IPS DF 6.9 (cell line): ENCODE results near the gene FKBP5.
"Not testable (repeated sequence)": the region's sequence is repeated elsewhere in the genome, so short reads cannot be mapped to it uniquely, and the experiment has no call there.

Source experiments
- DNase-seq: peaks from one replicate; pipeline ENCODE4 v3.0.0-alpha.2; 2013; ENCODE audit warnings: low read depth, low spot score
- H3K27ac ChIP-seq: one replicate; pipeline ENCODE4 v1.5.1; 2013; ENCODE audit warnings: low read length, control low read depth
- H3K27me3 ChIP-seq: 2 replicates; pipeline ENCODE4 v1.6.1; 2013; ENCODE audit warnings: mild to moderate bottlenecking, low read length; ENCODE audit not compliant: control insufficient read depth, insufficient read depth
- H3K36me3 ChIP-seq: 2 replicates; pipeline ENCODE4 v1.6.1; 2013; ENCODE audit warnings: low read length; ENCODE audit not compliant: control insufficient read depth, insufficient read depth
- H3K4me1 ChIP-seq: 2 replicates; pipeline ENCODE4 v1.6.1; 2013; ENCODE audit warnings: low read length; ENCODE audit not compliant: control insufficient read depth, insufficient read depth
- H3K4me3 ChIP-seq: 2 replicates; pipeline ENCODE4 v1.5.1; 2013; ENCODE audit warnings: mild to moderate bottlenecking, low read length
- H3K9me3 ChIP-seq: 2 replicates; pipeline ENCODE4 v1.6.1; 2013; ENCODE audit warnings: low read length, inconsistent platforms; ENCODE audit not compliant: control insufficient read depth, insufficient read depth
- WGBS: extraction: QIAGEN DNeasy Blood & Tissue Kit; methylation state at CpG from one replicate; pipeline ENCODE4 v1.1.7; 2013; ENCODE audit warnings: mixed read lengths, missing lambda C conversion rate; ENCODE audit not compliant: insufficient read length, insufficient coverage; 5-methylcytosine and 5-hydroxymethylcytosine counted together

FKBP5 gene

DNA sequence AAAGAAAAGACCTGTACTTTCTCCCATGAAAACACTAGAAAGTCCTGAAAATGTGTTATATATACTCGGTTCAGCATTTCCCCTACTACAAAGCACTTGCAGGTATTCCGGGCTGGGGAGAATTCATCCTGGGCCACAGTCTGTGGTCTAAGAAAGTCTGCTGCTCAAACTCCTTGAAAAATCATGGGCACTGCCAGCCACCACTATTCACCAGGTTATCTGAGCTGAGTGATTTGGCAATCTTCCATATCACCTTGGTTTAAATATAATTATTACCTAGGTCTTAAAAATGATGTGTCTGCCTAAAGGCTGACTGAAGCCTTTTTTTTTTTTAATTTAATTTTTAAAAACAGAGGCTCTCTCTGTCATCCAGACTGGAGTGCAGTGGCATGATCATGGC, 11.3 kb downstream of the FKBP5 start:
- H3K9me3 ChIP-seq: no peaks in the 10 kb centered on the region
- no peak overlapping the region for H3K27ac ChIP-seq
- H3K4me3 ChIP-seq: no peak overlapping the region
- no peaks in the 10 kb centered on the region for H3K27me3 ChIP-seq
- no CpG with 5 or more reads among the region's 2 CpGs for WGBS
- H3K4me1 ChIP-seq: no peaks in the 10 kb centered on the region; the same call in 1 of the 2 replicates
- H3K36me3 ChIP-seq: no peaks in the 10 kb centered on the region
- no peak for DNase-seq

- no peak for DNase-seq
- WGBS: no CpG with 5 or more reads among the region's 4 CpGs
- Histone ChIP-seq H3K9me3 (no peaks in the 10 kb centered on the region), H3K4me3 (no peak overlapping the region), H3K4me1 (no peaks in the 10 kb centered on the region; the same call in 1 of the 2 replicates), H3K27ac (no peak overlapping the region), H3K36me3 (no peaks in the 10 kb centered on the region), H3K27me3 (no peaks in the 10 kb centered on the region)
Measured at GRCh38 chr6:35675871-35676459, 12.8 kb downstream of the FKBP5 start.

DNA sequence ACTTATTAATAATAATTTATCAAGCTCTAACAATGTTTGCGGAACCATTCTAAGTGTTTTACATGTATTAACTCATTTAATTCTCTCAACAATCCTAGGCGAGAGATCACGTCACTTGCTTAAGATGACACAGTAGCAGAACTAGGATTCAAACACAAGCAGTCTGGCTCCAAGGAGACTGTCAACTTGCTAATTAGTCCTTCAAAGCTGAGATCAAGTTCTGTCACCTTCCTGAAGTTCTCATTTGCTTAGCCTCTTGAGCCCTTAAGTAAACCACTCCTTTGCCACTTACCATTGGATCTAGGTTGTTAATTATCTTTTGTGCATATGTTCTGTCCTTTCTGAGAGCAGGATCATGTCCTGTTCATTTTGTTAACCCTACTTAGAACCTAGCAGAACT, 14.1 kb downstream of the FKBP5 start:
- Histone ChIP-seq H3K36me3 (no peaks in the 10 kb centered on the region), H3K27ac (no peak overlapping the region), H3K4me3 (no peak overlapping the region), H3K4me1 (no peaks in the 10 kb centered on the region; the same call in 1 of the 2 replicates), H3K9me3 (no peaks in the 10 kb centered on the region), H3K27me3 (no peaks in the 10 kb centered on the region)
- WGBS: no CpG with 5 or more reads among the region's 3 CpGs
- no peak for DNase-seq

DNA sequence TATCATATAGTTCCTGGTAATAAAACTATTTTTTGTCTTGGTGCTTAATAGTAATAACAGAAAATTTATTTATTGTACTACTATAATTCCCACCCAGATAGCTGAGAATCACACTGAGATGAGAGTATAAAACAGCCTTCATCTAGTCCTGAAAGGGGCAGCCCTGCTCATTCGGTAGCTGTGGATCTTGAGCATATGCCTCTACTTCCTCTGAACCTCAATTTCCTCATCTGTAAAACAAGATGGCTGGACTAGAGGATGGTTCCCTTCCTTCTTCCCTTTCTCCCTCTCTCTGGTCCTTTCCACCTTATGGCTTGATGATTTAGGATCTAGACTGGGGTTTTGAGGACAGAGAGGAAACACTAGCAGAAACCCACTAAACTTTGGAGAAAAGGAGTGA, 15.0 kb downstream of the FKBP5 start:
- H3K36me3 ChIP-seq: no peaks in the 10 kb centered on the region
- H3K9me3 ChIP-seq: no peaks in the 10 kb centered on the region
- no peak for DNase-seq
- no peaks in the 10 kb centered on the region; the same call in 1 of the 2 replicates for H3K4me1 ChIP-seq
- no CpG with 5 or more reads among the region's 1 CpG for WGBS
- no peak overlapping the region for H3K4me3 ChIP-seq
- no peak overlapping the region for H3K27ac ChIP-seq
- no peaks in the 10 kb centered on the region for H3K27me3 ChIP-seq

DNA sequence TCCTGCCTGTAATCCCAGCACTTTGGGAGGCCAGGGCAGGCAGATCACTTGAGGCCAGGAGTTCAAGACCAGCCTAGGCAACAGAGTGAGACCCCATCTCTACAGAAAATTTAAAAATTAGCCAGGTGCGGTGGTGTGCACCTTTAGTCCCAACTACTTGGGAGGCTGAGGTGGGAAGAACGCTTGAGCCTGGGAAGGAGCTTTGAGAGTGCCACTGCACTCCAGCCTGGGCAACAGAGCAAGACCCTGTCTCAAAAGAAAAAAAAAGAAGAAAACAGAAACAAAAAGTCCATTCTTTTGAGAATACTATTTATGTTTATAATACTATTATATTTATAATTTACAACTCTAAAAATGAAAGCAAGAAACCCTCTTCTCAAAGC, 15.4 kb downstream of the FKBP5 start:
- not testable (repeated sequence) for H3K27ac ChIP-seq, H3K4me1 ChIP-seq, H3K4me3 ChIP-seq, H3K9me3 ChIP-seq, H3K36me3 ChIP-seq, H3K27me3 ChIP-seq, DNase-seq
- no CpG with 5 or more reads among the region's 2 CpGs for WGBS

DNA sequence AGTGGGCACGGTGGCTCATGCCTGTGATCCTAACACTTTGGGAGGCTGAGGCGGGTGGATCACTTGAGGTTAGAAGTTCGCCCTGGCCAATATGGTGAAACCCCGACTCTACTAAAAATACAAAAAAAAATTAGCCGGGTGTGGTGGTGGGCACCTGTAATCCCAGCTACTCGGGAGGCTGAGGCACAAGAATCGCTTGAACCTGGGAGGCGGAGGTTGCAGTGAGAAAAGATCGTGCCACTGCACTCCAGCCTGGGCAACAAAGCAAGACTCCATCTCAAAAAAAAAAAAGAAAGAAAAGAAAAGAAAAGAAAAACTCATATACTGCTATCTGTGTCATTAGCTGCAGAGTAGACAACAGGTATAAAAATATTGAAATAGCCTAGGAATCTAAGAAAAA, 18.3 kb downstream of the FKBP5 start:
- not testable (repeated sequence) for H3K9me3 ChIP-seq, H3K27me3 ChIP-seq, H3K4me3 ChIP-seq, H3K36me3 ChIP-seq, H3K4me1 ChIP-seq, H3K27ac ChIP-seq, DNase-seq
- WGBS: no CpG with 5 or more reads among the region's 9 CpGs

GRCh38 chr6:35669451-35670045, 19.2 kb downstream of the FKBP5 start:
- no peaks in the 10 kb centered on the region for H3K36me3 ChIP-seq
- H3K27ac ChIP-seq: no peak overlapping the region
- DNase-seq: no peak
- H3K4me3 ChIP-seq: no peak overlapping the region
- no peaks in the 10 kb centered on the region for H3K4me1 ChIP-seq
- no CpG with 5 or more reads among the region's 1 CpG for WGBS
- H3K9me3 ChIP-seq: no peaks in the 10 kb centered on the region
- H3K27me3 ChIP-seq: no peaks in the 10 kb centered on the region

DNA sequence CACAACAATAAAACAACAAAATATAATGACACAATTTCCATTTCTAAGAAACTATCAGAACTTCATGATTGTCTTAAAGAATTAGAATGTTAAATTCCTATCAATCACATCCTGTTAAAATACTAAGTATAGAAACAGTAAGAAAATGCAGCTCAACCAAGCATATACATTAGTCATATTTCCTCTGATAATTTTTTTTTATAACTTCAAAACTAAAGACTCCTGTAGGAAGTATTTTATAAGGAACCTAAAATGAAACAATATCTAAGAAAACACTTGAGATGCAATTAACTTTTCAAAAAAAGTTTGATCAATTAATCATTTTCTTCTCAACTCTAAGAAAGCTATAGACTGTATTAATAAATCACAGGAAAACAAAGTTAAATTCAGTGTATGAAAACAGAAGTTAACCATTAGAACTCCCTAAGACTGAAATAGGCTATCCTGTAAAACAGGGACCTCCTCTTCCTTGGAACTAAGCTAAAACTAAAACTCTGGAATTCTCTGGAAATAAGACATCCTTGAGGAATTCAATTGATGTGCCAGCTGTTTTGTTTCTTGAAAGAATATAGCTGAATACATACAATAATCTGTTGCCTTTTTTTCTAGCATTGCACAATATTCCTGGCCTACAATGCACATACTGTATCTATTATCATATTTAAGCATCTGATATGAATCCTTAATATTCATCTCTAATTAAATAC, 19.8 kb downstream of the FKBP5 start:
- H3K4me1 ChIP-seq: no peaks in the 10 kb centered on the region
- DNase-seq: no peak
- no peaks in the 10 kb centered on the region for H3K9me3 ChIP-seq
- H3K27ac ChIP-seq: no peak overlapping the region
- H3K27me3 ChIP-seq: no peaks in the 10 kb centered on the region
- no peaks in the 10 kb centered on the region for H3K36me3 ChIP-seq
- H3K4me3 ChIP-seq: no peak overlapping the region

DNA sequence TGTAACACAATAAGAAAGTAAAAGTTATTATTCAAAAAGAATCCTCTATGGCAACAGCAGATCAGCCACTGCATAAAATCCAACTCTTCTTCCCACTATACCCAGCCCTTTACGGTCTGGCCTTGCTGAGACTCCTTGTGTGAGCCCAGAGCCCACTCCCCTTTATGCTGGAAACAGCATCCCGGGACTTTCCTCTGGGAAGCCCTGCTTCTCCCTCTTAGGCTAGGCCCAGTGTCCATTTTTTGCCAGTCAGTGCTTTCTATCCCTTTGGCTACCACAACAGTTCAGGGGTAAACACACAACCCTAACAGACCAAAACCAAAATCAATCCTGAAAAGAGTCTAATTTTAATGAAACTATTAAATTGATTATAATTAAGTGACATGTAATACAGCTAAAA, 20.6 kb downstream of the FKBP5 start:
- WGBS: no CpG with 5 or more reads among the region's 2 CpGs
- peaks cover under 1% of the 10 kb centered on the region; the same call in 1 of the 2 replicates for H3K4me1 ChIP-seq
- no peak for DNase-seq
- H3K9me3 ChIP-seq: no peaks in the 10 kb centered on the region
- no peak overlapping the region for H3K27ac ChIP-seq
- H3K27me3 ChIP-seq: no peaks in the 10 kb centered on the region
- H3K4me3 ChIP-seq: no peak overlapping the region
- H3K36me3 ChIP-seq: no peaks in the 10 kb centered on the region

GRCh38 chr6:35665573-35665972, 23.1 kb downstream of the FKBP5 start:
- Histone ChIP-seq H3K9me3 (no peaks in the 10 kb centered on the region), H3K4me3 (no peak overlapping the region), H3K36me3 (no peaks in the 10 kb centered on the region), H3K27ac (no peak overlapping the region), H3K4me1 (peaks cover 2% of the 10 kb centered on the region; the same call in 1 of the 2 replicates), H3K27me3 (no peaks in the 10 kb centered on the region)
- DNase-seq: no peak
- no CpG with 5 or more reads among the region's 3 CpGs for whole genome bisulfite sequencing

DNA sequence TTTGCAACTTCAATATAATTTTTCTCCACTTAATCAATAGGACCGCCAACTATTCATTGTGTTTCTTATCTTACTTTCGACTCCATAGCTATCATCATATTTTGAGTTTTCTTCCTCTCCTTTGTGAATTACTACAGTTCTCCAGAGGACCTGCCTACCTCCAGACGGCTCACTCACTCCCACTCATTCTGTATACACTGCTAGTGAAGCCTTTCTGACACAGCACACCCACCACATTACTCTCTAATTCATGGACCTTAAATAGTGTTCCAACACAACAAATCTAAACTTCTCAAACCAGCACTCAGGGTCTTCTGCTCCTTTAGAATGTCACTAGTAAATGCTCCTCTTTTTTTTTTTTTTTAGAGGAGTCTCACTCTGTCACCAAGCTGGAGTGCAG, 23.8 kb downstream of the FKBP5 start:
- no peaks in the 10 kb centered on the region for H3K36me3 ChIP-seq
- H3K27me3 ChIP-seq: no peaks in the 10 kb centered on the region
- H3K4me3 ChIP-seq: no peak overlapping the region
- WGBS: no CpG with 5 or more reads among the region's 3 CpGs
- H3K9me3 ChIP-seq: no peaks in the 10 kb centered on the region
- H3K4me1 ChIP-seq: peaks cover 2% of the 10 kb centered on the region; the same call in 1 of the 2 replicates
- no peak for DNase-seq
- H3K27ac ChIP-seq: no peak overlapping the region
